GM19455 (cell line): Measurements from ENCODE around the gene AFG3L2.
A peak's percentile ranks its signal among the peaks of the same experiment; 100 is the strongest.
"Not testable (repeated sequence)": the region's sequence is repeated elsewhere in the genome, so short reads cannot be mapped to it uniquely, and the experiment has no call there.

ENCODE experiments used
- ATAC-seq: cut with Tn5 transposase; IDR thresholded peaks from one replicate; pipeline ENCODE4 v1.9.1; 2021; ENCODE audit not compliant: unreplicated experiment

AFG3L2 gene

GRCh38 chr18:12376754-12377555, at the start of gene AFG3L2:
TSS of gene AFG3L2 (minus strand) at chr18:12377227. CDS start at chr18:12377082, 145 bp downstream.
- peak; percentile 88 for ATAC-seq

DNA sequence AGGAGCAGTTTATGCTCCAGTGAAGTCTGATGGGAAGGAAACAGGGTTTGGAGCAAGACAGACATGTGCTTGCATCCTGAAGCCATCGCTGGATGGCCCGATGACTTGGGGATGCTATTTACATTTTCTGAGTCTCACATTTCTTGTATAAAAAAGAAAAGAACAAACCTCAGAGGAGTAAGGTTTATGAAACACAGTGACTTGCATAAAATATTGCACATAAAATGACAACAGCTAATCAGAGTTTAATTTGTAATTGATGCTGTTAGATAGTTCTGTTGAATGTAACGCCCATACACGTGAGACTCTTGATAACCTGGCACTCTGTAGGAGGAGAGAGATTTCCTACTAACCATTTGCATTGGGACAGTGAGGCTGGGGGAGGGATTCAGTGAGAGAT, 47.2 kb upstream of the AFG3L2 start:
- ATAC-seq = no peak

- no peak for ATAC-seq
These were observed 46.8 kb upstream of the AFG3L2 start for GRCh38 chr18:12423820-12424219.

GRCh38 chr18:12423393-12423792, 46.4 kb upstream of the AFG3L2 start:
- ATAC-seq = no peak

GRCh38 chr18:12422936-12423335, 45.9 kb upstream of the AFG3L2 start:
- no peak for ATAC-seq

- ATAC-seq = no peak
These were observed 44.7 kb upstream of the AFG3L2 start for GRCh38 chr18:12421732-12422131.

DNA sequence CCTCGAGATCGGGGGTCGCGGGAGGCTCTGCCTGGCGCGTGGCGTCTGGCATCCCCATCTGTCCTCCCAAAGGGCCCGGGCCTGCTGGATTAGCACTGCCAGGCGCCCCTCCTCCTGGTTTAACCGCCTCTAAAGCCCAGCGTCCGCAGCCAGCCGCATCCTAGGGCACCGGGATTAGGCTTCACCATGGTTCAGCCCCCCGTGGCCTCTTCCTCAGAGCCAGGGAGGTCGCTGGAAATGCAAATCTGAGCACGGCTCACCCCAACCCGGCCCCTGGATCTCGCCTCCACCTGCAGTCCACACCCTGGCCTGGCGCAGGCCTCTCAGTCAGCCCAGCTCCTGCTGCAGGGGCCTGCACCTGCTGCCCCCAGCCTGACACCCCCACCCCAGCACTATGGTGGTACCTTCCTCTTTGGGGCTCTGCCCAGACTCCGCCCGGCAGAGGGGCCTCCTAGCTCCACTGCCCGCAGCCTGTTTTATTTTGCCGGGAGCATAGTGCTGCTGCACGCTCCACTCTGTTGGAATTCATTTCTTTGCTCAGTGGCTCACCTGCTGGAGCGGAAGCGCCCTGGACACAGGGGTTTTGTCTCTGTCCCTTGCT, 43.9 kb upstream of the AFG3L2 start:
- ATAC-seq = no peak

GRCh38 chr18:12417687-12418086, 40.7 kb upstream of the AFG3L2 start:
- ATAC-seq = no peak

DNA sequence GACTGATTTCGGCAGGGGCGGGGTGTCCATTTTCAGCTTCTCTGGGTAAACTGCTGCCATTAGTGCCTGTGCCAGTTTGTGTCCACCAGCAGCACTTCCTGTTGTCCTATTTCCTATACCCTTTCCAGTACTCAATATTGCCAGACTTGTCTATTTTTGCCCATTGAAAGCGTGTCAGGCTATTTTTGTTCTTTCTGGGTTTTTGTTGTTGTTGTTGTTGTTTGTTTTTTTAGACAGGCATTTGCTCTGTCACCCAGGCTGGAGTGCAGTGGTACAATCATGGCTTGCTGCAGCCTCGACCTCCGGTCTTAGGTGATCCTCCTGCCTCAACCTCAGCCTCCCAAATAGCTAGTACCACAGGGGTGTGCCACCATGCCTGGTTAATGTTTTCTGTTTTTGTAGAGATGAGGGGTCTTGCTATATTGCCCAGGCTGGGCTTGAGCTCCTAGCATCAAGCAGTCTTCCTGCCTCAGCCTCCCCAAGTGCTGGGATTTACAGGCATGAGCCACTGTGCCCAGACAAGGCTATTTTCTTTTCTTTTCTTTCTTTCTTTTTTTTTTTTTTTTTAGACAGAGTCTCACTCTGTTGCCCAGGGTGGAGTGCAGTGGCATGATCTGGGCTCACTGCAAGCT, 39.2 kb upstream of the AFG3L2 start:
- no peak for ATAC-seq

DNA sequence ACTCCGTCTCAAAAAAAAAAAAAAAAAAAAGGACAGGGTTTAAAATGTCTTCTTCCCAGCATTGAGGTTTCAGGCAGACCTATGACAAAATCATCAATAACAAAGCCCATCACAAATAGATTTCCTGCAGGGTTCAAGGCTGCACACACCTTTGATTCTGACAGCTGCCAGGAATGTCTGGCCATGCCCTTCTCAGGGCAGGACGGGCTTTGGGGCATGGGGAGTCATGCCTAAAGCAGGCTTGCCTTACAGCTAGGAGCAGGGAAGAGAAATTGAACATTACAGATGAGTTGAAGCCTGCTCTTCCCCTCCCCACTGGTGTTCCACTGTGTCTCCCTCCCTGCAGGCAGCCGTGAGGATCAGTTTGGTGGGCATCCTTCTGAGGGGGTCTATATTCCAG, 34.4 kb upstream of the AFG3L2 start:
- ATAC-seq = no peak

- ATAC-seq = not testable (repeated sequence)
These were observed 33.7 kb upstream of the AFG3L2 start for GRCh38 chr18:12410747-12411146.

- no peak for ATAC-seq
These were observed 33.1 kb upstream of the AFG3L2 start for GRCh38 chr18:12410081-12410481.

DNA sequence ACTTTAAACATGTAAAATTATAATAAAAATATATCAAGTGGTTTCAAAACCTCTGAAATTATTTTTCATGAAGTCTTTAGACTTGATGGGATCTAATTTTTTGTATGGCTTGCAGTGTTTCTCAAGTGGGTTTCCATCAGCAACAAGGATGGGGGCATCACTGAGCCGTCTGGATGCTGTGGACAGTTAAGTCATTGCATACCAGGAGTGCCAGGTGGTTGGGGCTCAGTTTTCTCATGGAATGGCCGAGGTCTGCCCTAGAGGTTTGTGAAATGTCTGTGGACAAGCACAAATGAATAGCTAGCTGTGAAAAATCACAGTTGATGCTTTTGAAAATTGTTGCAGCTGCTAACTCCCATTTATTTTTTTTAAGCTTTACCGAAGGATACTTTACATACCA, 32.4 kb upstream of the AFG3L2 start:
- ATAC-seq = no peak

DNA sequence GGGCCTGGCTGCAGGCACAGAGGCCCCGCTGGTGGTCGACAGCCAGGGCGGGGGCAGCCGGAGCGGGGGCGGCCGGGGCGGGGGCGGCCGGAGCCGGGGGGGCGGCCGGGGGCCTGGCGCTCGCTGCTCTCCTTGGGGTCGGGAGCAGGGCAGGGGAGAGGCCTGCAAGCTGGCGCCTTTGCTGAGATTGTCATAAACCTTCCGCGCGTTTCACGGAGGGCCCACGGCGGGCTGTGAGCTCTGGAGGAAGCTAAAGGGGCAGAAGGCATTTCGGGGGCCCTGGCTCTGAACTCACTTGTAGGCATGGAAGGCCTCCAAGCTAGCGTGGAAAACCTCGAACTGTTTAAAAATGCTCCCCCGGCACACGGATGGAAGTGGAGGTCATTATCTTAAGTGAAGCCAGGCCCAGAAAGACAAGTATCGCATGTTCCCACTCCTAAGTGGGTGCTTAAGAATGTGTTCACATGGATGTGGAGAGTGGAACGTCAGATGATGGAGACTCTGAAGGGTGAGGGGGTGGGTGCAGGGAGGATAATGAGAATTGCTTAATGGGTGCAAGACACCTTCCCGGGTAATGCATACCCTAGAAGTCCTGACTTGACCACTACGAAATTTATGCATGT, 31.3 kb upstream of the AFG3L2 start:
- no peak for ATAC-seq

GRCh38 chr18:12406371-12407111, 29.5 kb upstream of the AFG3L2 start:
- ATAC-seq = no peak

GRCh38 chr18:12405066-12405465, 28.0 kb upstream of the AFG3L2 start:
- ATAC-seq = no peak

DNA sequence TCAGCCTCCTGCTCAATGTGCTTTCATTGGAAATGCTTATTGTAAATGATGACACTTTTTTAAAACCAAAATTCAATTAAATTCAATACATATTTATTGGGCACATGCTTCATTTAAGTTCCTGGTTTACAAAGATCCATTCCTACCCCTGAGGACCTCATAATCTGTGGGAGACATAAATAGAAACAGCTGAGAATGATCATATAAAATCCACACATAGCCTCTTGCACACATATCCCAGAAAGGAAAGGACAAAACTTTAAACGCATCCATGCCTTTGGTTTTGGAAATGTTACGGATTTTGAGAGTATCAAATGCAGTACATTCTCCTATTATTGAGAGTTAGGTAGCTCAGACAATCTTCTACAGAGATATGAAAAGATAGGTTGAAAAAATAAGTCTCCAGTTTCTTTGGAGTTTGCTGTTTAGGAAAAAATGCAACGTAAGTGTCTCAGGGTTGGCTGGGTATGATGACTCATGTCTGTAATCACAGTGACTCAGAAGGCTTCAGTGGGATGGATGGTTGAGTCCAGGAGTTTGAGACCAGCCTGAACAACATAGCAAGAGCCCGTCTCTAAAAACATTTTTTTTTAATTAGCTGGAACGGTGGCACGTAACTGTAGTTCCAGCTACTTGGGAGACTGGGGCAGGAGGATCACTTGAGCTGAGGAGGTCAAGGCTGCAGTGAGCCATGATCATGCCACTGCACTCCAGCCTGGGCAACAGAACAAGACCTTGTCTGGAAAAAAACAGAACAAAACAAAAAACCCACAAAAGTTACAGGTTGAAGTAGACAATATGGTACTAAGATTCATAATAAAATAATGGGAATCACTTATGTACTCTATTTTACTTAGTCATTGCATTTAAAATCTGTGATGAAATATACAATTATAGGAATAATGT, 26.8 kb upstream of the AFG3L2 start:
- no peak for ATAC-seq

DNA sequence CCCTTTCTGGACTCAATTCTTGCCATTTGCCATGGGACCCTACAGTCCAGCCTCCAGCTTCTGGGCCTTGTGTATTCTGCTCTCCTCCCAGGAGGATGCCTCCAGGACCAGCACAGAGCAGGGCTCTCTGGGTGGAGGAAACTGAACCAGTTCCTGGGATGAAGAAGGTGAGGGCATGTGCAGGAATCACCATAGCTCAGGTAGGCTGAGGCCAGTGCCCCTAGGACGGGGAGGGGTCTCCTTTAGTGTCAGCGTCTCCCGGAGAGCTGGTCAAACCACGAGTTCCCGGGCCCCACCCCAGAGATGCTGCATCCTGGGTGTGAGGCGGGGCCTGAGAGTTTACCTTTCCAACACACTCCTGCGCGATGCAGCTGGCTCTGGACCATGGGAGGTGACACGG, 24.9 kb upstream of the AFG3L2 start:
- ATAC-seq = no peak

GRCh38 chr18:12399231-12399630, 22.2 kb upstream of the AFG3L2 start:
- ATAC-seq = no peak

DNA sequence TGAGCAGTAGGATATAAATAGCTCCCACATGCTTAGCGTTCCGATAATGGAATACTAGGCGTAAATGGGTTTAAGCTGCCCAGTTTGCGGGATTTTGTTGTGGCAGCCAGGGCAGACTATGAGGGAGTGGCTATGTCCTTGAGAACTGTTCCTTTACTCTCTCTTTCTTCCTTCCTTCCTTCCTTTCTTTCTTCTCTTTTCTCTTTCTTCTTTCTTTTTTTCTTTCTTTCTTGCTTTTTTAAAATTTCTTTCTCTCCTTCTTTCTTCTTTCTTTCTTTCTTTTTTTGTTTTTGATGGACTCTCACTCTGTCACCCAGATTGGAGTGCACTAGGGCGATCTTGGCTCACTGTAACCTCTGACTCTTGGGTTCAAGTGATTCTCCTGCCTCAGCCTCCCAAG, 21.6 kb upstream of the AFG3L2 start:
- no peak for ATAC-seq
